Adipose tissue (tissue), 3 donors: ENCODE measurements around the gene PPP1R15A. TPM values are rescaled to one million over a fixed set of nuclear protein-coding genes. Genes with fewer than 3 reads are reported as not detected.
"Not testable (repeated sequence)": the region's sequence is repeated elsewhere in the genome, so short reads cannot be mapped to it uniquely, and the experiment has no call there.

Source experiments
- H3K27ac ChIP-seq: one replicate; pipeline ENCODE4 v1.5.1; 2013; ENCODE audit warnings: low read depth, low read length
- WGBS, 3 donors: extraction: QIAGEN DNeasy Blood & Tissue Kit; methylation state at CpG; one replicate each; pipeline ENCODE4 v1.1.7; 2013; 5-methylcytosine and 5-hydroxymethylcytosine counted together
- polyA plus RNA-seq, 3 donors: library from polyadenylated mRNA; stranded (reverse); fragments of 200-250 nt; gene quantifications; one replicate each; pipeline ENCODE4 v1.2.3, GENCODE V29; 2013
- donor health status: healthy with polysubstance abuse.
- donor health status: Bipolar disorder and iron deficiency.
- donor health status: healthy.

PPP1R15A gene
- 100 to 1,000 TPM in 2 of 3 donors, 10 to 100 TPM in 1; 18.7 to 240 (median 197) TPM for polyA plus RNA-seq

DNA sequence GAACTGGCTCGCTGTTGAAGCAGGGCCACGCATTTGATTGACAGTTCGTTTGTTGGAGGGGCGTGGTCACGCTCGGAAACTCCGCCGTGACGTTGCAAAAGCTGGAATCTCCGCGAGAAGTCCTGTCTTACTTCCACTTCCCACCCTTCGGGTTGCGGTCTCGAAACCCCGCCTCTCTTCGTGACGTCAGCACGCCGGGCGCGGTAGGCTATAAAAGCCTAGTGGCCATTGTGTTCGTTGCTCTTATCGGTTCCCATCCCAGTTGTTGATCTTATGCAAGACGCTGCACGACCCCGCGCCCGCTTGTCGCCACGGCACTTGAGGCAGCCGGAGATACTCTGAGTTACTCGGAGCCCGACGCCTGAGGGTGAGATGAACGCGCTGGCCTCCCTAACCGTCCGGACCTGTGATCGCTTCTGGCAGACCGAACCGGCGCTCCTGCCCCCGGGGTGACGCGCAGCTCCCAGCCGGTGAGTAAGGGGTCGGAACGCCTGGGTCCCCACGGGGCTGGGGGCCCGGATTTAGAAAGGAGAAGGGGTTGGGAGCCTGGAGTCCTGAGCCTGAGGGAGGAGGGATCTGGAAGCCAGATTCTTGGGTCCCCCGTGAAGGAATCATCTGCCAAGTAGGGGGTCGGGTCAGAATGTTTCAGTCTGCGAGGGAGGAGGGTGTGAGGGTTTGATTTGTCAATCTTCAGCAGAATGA, at the start of gene PPP1R15A:
PPP1R15A (plus strand) TSS at position 240 of the 702 bp plus-strand sequence. CDS start 813 bp downstream, outside the sequence.
- 0 to 1% (median 1%) methylated on average over 53 of the region's 53 CpGs for WGBS, 3 donors
- peak within 1 kb of the TSS; percentile 100 for H3K27ac ChIP-seq

DNA sequence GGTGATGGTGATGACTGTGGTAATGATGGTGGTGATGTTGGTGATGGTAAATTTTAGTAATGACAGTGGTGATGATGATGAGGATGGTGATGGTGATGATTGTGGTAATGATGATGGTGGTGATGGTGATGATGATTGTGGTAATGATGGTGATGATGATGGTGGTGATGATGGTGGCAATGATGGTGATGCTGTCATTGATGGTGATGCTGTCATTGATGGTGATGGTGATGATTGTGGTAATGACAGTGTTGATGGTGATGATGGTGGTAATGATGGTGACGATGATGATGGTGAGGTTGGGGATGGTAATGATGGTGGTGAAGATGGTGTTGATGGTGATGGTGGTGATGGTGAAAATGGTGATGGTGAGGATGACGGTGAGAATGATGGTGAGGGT, 49.7 kb upstream of the PPP1R15A start:
- no peak overlapping the region for H3K27ac ChIP-seq
- WGBS, 3 donors: 94 to 100% (median 97%) methylated on average over 2 of the region's 2 CpGs

DNA sequence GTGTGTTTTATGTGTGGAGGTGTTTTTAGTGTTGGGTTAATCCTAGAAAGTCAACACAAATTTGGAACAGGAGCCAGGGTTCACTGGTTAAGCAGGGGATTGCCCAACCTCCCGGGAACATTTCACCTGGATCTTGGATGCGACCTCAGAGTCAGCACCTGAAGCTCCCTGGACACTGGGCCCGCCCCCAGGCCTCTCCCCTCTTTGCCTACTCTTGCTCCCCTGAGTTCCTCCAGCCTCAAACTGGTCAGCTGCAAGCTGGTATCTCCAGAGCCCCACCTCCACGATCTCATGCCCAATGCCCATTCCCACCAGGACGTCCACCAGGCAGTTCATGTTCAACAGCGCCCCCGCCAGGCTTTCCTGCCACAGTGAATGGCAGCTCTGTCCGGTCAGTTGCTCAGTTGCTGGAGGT, 45.6 kb upstream of the PPP1R15A start:
- WGBS, 3 donors: 61 to 84% (median 82%) methylated on average over 8 of the region's 8 CpGs
- H3K27ac ChIP-seq: no peak overlapping the region

DNA sequence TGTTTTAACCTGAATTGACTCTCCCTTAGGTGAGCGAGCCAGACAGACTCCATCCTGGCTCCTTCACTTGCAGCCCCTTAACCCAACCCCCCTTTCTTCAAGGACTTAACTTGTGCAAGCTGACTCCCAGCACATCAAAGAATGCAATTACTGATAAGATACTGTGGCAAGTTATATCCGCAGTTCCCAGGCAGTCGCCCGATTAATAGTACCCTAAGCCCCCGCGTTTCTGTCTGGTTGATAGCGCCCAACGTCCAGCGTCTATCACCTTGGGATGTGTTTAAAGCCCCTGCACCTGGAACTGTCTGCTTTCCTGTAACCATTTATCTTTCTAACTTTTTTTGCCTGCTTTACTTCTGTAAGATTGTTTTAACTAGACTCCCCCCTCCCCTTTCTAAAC, 42.1 kb upstream of the PPP1R15A start:
- WGBS, 3 donors: 31 to 84% (median 81%) methylated on average over 9 of the region's 9 CpGs
- H3K27ac ChIP-seq: no peak overlapping the region

DNA sequence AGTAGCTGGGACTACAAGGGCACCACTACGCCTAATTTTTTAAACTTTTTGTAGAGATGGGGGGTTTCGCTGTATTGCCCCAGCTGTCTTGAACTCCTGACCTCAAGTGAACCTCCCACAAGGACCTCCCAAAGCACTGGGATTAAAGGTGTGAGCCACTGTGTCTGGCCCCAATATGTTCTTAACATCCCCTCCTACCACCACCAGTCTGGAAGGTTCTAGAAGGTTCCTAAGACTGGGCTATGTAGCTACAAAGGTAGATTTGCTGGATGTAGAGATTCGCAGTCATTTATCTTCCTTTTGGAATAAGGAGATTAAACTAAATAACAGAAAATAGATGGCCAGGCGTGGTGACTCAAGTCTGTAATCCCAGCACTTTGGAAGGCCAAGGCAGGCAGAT, 41.3 kb upstream of the PPP1R15A start:
- WGBS, 3 donors: 96 to 98% (median 97%) methylated on average over 4 of the region's 4 CpGs

DNA sequence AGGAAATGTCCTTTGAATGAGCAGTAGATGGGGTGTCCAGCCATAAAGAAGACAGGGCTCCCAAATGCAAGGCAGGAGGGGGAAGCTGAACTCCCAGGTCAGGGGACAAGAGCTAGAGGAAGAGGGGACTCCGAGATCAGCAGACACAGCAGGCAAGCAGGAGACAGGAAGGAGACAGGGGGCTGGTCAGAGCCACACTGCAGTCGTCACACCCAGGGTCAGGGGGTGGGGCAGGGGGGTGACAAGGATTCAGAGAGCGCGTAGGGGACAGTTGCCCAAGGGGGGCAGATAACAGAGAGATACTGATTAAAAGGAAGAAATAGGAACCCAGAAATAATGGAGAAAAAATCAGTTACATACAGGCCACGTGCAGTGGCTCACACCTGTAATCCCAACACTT, 39.2 kb upstream of the PPP1R15A start:
- WGBS, 3 donors: 65 to 78% (median 78%) methylated on average over 5 of the region's 5 CpGs
- no peak overlapping the region for H3K27ac ChIP-seq

More for the DNA sequence above, 41.3 kb upstream of the PPP1R15A start:
- no peak overlapping the region for H3K27ac ChIP-seq

DNA sequence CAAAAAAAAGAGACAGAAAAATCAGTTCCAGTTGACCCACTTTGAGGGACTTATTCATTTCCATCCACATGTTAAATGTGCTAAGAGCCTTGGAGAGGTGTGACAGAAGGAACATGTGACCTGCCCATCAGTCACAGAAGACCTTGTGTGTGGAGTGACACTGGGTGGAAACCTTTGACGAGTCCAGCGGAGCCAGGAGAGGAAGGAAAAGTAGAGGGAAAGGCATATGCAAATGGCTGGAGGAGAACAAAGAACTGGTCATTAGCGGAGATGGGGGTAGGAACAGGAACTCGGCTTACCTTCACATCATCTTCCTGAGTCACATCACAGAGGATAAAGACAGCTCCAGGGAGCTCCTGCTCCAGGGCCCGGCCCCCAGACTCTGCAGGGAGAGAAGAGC, 38.2 kb upstream of the PPP1R15A start:
- H3K27ac ChIP-seq: no peak overlapping the region
- WGBS, 3 donors: 76 to 85% (median 83%) methylated on average over 5 of the region's 5 CpGs

DNA sequence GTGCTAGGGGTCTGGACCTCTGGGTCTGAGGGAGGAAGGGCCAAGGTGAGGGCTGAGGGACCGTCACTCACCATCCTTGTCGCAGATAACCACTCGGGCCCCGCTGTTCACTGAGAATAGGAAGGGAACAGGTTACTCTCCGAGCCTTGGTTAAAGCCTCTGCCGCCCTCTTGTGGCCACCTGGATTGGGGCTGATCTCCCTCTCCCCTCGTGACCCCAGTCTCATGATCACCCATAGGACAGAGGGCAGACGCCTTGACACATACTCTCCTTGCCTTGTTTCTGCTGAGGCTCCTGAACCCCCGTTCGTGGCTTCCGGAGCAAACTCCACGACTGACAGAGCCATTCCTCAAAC, 36.5 kb upstream of the PPP1R15A start:
- WGBS, 3 donors: 2 to 9% (median 5%) methylated on average over 12 of the region's 12 CpGs
- H3K27ac ChIP-seq: no peak overlapping the region

DNA sequence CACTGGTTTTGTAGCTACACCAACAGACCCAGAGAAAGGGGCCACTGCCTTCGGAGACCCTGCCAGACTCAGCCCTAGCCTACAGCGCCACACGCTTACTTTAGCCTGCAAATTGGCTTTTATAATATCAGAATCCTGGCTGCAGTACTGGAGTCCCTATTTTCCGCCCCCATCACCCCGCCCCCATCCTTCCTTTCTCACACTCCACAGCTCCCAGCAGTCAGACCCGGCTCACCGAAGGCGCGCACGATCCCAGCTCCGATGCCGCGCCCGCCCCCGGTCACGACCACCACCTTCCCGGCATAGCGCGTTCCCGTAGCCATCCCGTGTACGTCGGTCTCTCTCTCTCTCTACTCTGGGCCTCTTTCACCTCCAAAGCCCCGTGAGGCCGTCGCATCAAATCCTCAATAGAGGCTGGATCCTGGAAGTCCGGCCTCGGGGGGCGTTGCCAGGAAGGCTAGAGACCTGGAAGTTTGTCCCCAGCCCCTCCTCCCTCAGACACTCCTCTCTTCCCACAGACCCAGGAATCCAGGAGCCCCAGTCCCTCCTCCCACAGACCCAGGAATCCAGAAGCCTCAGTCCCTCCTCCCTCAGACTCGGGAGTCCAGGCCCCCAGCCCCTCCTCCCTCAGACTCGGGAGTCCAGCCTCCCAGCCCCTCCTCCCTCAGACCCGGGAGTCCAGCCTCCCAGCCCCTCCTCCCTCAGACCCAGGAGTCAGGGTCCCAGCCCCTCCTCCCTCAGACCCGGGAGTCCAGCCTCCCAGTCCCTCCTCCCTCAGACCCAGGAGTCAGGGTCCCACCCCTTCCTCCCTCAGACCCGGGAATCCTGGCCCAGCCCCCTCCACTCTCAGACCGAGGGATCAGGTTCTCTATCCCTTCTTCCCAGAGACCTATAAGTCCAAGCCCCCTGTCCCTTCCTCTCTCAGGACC, 35.9 kb upstream of the PPP1R15A start, which contains the start of gene HSD17B14:
HSD17B14 (minus strand) TSS at position 403 of the 929 bp plus-strand sequence; CDS start at position 323, 80 bp downstream.
- no peak within 1 kb of the TSS for H3K27ac ChIP-seq
- 8 to 22% (median 13%) methylated on average over 35 of the region's 35 CpGs for WGBS, 3 donors

DNA sequence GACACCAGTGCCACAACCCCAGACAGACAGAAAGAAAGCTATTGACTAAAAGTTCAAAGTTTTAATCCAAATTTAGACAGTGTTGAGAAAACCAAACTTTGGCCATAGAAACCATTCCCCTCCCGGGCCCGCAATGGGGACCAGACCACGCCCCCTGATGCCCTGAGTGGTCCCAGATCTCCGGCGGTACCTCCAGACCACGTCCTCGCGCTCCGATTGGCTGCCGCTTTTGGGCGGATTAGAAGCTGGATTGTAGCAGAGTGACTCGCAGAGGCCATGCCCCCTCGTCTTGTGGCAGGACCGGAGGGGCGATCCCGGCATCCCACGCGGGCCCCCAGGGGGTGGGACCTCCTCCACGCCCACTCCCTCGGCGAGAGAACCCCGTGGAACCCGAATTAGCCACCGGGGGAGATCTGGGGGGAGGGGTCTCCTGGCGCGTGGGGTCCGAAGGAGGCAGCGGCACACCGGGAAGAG, 35.1 kb upstream of the PPP1R15A start:
- H3K27ac ChIP-seq: no peak overlapping the region
- WGBS, 3 donors: 9 to 25% (median 12%) methylated on average over 25 to 29 of the region's 29 CpGs

DNA sequence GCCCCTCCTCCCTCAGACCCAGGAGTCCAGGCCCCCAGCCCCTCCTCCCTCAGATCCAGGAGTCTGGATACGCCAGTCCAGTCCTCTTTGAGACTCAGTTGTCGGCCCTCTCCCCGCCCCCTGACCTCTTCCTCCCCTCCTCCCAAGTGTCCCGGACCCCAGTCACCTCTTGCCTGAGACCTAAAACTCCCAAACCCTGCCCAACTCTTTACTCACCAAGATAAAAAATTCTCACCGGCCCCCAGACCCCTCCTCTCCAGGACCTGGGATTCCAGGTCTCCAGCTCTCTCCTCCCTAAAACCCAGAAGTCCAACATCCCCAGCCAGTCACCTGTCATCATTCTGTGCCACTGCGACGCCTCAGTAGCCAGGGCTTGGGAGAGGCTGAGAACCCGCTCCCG, 34.5 kb upstream of the PPP1R15A start:
- WGBS, 3 donors: 47 to 76% (median 73%) methylated on average over 6 to 9 of the region's 9 CpGs
- no peak overlapping the region for H3K27ac ChIP-seq

DNA sequence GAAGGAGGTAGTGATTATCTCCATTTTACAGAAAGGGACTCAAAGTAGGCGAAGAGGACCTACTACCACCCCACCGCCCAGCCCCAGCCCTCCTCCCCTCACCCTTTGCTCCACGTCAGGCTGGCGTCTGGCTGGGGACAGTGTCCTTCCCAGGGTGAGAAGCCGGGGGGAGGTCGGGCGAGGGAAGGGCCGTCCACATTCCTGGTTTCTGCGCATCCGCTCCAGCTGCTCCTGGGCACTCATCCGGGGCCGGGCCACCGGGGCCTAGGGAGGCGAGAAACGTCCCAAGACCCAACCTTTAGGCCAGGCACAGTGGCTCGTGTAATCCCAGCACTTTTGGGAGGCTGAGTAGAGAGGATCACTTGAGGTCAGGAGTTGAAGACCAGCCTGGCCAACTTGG, 31.2 kb upstream of the PPP1R15A start:
- WGBS, 3 donors: 89 to 91% (median 91%) methylated on average over 16 of the region's 16 CpGs
- no peak overlapping the region for H3K27ac ChIP-seq

DNA sequence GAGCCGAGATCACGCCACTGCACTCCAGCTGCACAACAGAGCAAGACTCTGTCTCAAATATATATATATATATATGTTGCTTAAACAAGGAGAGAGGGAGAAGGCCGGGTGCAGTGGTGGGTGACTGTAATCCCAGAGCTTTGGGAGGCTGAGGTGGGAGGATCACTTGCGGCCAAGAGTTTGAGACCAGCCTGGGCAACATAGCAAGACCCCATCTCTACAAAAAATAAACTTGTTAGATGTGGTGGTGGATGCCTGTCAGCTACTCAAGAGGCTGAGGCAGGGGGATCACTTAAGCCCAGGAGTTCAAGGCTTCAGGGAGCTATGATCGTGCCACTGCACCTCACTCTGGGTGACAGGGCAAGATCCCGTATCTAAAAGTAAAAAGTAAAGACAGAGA, 30.6 kb upstream of the PPP1R15A start:
- H3K27ac ChIP-seq: no peak overlapping the region
- 92 to 95% (median 94%) methylated on average over 6 of the region's 6 CpGs for WGBS, 3 donors

DNA sequence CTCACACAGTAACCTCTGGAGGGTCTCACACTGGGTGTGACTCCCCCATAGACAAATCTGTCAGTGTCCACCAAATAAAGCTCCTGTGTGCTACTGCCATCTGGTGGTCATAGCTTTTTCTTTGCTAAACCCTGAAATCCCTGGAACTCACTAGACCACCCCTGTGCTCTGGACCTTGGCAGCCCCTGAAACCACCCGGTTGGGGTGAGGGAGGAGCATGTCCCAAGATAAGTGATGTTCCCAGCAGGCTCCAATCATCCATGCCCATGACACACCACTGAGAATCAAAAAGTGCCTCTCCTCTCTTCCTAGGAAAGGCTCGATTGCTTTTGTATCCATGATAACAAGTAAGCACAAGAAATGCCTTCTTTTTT, 29.4 kb upstream of the PPP1R15A start:
- 38 to 48% (median 42%) methylated on average over 2 of the region's 2 CpGs for WGBS, 3 donors
- no peak overlapping the region for H3K27ac ChIP-seq

DNA sequence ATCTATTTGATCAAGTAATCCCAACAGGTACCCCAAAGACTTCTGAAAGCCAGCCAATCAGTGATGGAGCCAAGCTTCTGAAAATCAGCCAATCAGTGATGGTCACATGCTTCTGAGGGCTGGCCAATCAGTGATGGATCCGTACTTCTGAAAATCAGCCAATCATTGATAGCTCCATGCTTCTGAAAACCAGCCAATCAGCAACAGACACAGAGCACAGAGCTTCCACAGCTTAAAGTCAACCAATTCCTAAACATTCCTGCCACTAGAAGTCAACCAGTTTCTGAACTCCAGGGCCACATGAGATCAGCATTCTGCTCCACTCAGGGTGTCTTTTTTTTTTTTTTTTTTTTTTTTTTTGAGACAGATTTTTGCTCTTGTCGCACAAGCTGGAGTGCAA, 27.7 kb upstream of the PPP1R15A start:
- no peak overlapping the region for H3K27ac ChIP-seq

DNA sequence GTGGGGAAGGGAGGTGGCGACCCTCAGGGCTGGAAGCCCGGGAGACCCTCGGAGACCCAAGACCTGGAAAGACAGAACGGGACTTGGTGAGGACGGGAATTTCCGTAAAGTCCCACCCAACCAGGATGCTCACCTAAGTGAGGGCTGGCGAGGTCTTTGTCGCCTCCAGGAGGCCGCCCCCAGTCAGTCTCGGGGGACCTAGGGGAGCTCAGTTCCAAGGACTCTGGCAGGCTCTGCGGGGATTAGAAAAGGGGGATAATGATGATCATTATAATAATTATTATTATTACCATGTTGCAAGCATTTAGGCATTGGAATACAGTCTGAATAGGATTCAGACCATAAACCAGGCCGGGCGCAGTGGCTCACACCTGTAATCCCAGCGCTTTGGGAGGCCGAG, 26.8 kb upstream of the PPP1R15A start:
- WGBS, 3 donors: 92 to 95% (median 95%) methylated on average over 15 of the region's 15 CpGs
- H3K27ac ChIP-seq: no peak overlapping the region

More for the DNA sequence above, 27.7 kb upstream of the PPP1R15A start:
- 79 to 89% (median 88%) methylated on average over 2 of the region's 2 CpGs for WGBS, 3 donors

DNA sequence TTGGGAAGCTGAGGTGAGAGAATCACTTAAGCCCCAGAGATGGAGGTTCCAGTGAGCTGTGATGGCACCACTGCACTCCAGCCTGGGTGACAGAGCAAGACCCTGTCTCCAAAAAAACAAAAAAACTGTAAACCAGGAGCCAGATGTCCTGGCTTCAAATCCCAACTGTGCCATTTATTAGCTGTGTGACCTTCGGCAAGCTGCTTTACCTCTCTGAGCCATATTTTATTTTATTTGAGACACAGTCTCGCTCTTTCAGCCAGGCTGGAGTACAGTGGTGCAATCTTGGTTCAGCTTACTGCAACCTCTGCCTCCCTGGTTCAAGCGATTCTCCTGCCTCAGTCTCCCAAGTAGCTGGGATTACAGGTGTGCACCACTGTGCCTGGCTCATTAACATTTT, 25.6 kb upstream of the PPP1R15A start:
- WGBS, 3 donors: 86 to 93% (median 91%) methylated on average over 3 of the region's 3 CpGs

DNA sequence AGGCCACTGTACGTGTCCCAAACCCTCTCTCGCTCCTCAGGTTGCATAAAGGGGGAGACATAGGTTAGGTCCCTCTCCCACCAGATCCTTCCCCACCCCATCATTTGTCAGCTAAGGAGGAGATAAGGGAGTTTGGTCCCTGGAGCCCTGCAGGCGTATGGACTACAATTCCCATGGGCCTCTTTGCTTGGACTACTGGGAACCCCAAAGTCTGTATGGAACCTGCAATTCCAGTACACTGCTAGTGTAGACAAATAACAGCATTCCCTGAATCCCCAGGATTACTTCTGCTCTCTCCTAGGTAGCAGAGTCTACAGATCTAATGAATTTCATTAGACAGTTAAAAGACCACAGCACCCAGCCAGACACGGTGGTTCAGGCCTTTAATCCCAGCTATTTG, 19.9 kb upstream of the PPP1R15A start:
- no peak overlapping the region for H3K27ac ChIP-seq
- 87 to 92% (median 88%) methylated on average over 4 of the region's 4 CpGs for WGBS, 3 donors

More for the DNA sequence above, 25.6 kb upstream of the PPP1R15A start:
- H3K27ac ChIP-seq: not testable (repeated sequence)

DNA sequence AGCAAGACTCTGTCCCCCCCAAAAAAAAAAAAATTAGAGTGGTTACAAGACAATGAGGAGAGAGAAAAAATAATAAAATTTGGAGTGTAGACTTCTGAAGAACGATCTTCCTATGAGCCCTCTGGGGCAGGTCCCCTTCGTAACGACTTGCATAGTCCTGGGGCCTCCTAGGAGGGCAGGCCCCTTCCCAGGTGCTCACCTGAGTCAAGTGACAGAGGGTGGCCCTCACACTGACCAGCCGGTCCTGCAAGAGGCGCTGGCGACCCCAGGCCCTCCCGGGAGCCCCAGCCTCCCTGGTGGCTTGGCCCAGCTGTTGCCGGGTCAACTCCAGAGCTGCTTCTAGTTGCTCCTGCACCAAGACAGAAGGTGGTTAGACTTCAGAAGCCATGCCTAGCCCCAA, 18.7 kb upstream of the PPP1R15A start:
- no peak overlapping the region for H3K27ac ChIP-seq
- 84 to 92% (median 91%) methylated on average over 8 of the region's 8 CpGs for WGBS, 3 donors
